Frontal cortex (tissue), 4 donors: ENCODE data around the gene ZNF614. TPM values are rescaled to one million over a fixed set of nuclear protein-coding genes. Genes with fewer than 3 reads are reported as not detected.
"Not testable (repeated sequence)": the region's sequence is repeated elsewhere in the genome, so short reads cannot be mapped to it uniquely, and the experiment has no call there.

ENCODE experiments used
- DNase-seq, 2 donors: peaks; one replicate each; pipeline ENCODE4 v3.0.0; 2012; ENCODE audit warnings: low spot score in 2 of 2
- FAIRE-seq: peaks from 2 replicates; lab custom pipeline; 2012; peaks lifted over from hg19 to GRCh38; lab: Jason Lieb, UNC
- total RNA-seq: library from RNA; depleted of rRNA; stranded (reverse); fragments of >200 nt; gene quantifications from one replicate; pipeline ENCODE4 v1.2.3, GENCODE V29; 2014
- donor health status: control.
- donor health status: control.
- donor health status: control.

The ZNF614 gene
- 32.6 TPM for total RNA-seq

DNA sequence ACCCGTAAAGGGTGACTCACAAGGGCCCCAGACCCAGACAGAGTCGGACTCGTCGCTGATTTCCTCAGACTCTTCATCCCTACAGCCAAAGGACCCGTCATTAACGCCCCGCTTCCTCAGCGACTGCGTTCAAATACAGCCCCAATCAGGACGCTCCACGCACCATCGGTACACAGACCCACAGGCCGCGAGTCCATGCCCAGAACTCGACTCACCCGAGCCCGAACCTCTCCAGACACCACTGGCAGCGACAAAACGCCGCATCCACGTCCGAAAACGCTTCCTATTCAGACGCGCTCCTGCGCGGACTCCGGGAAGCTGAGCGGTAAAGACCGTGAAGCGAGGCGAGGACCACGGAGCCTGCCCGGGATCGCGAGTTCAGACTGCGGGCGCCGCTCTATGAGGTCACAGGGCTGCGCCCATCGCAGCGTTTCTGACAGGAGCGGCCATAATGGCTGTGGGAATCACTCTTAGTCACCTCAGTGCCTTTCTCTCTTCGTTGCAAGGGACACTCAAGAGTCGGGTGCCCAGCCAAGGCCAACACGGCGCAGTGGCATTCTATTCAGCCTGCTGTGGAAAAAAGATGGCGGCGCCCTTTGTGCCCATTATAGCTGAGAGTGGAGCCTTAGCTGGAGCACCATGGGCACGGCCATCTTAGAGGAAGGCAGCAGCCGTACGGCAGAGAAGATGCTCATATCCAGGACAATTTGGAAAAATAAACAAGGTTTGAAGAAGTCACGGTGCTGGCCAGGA lies at the start of gene ZNF614:
Gene ZNF614, minus strand, starts transcription at position 353 of the 753 bp plus-strand sequence. CDS start 2,634 bp downstream, outside the sequence.
- FAIRE-seq (no peak), DNase-seq (peak; percentile 71 to 80)

DNA sequence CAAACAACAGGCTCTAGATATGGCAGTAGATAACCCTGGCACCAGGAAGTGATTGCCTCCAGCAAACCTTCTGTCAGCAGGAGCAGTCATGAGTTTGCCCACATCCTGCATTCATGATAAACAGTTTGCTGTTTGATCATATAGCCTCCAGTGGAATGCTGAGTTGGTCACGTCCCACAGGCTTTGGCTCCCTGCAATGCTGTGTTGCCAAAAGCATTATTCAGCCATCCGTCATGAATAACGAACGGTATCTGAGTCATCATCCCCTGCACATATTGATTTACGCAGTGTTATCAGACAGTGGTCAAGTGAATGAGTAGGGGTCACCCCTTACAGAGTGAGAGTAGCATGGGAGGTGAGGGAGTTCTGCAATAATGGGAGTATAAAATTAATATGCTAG lies 42.3 kb upstream of the ZNF614 start:
- DNase-seq: no peak
- no peak for FAIRE-seq

GRCh38 chr19:52069653-52070052 lies 41.5 kb upstream of the ZNF614 start:
- FAIRE-seq: no peak
- DNase-seq: no peak

DNA sequence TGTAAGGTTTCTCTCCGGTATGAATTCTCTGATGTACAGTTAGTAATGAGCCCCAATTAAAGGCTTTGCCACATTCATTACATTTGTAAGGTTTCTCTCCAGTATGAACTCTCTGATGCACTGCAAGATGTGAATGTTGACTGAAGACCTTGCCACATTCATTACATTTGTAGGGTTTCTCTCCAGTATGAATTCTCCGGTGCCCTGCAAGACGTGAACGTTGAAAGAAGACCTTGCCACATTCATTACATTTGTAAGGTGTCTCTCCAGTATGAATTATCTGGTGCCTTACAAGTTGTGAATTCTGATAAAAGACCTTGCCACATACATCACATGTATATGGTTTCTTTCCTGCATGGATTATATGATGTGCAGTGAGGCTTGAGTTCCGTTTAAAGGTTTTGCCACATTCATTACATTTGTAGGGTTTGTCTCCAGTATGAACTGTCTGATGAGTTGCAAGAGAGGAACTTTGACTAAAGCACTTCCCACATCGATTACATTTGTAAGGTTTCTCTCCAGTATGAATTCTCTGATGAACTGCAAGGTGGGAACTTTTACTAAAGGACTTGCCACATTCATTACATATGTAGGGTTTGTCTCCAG lies 38.2 kb upstream of the ZNF614 start:
- FAIRE-seq (no peak), DNase-seq (no peak)

DNA sequence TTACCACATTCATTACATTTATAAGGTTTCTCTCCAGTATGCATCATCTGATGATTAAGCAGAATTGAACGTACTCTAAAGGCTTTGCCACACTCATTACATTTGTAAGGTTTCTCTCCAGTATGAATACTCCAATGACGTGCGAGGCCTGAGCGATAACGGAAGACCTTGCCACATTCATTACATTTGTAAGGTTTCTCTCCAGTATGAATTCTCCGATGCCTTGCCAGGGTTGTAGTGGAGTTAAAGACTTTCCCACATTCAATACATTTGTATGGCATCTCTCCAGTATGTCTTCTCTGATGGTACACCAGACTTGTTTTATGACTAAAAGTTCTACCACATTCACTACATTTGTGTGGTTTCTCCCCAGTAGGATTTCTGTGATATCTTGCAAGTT lies 37.2 kb upstream of the ZNF614 start:
- FAIRE-seq: no peak
- DNase-seq: no peak

GRCh38 chr19:52056480-52056879 lies 28.3 kb upstream of the ZNF614 start:
- DNase-seq, FAIRE-seq: not testable (repeated sequence)

DNA sequence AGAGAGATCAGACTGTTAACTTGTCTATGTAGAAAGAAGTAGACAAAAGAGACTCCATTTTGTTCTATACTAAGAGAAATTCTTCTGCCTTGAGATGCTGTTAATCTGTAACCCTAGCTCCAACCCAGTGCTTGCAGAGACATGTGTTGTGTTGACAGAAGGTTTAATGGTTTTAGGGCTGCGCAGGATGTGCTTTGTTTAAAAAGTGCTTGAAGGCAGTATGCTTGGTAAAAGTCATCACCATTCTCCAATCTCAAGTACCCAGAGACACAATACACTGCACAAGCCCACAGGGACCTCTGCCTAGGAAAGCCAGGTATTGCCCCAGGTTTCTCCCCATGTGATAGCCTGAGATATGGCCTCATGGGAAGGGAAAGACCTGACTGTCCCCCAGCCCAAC lies 23.6 kb upstream of the ZNF614 start:
- DNase-seq, FAIRE-seq: not testable (repeated sequence)

DNA sequence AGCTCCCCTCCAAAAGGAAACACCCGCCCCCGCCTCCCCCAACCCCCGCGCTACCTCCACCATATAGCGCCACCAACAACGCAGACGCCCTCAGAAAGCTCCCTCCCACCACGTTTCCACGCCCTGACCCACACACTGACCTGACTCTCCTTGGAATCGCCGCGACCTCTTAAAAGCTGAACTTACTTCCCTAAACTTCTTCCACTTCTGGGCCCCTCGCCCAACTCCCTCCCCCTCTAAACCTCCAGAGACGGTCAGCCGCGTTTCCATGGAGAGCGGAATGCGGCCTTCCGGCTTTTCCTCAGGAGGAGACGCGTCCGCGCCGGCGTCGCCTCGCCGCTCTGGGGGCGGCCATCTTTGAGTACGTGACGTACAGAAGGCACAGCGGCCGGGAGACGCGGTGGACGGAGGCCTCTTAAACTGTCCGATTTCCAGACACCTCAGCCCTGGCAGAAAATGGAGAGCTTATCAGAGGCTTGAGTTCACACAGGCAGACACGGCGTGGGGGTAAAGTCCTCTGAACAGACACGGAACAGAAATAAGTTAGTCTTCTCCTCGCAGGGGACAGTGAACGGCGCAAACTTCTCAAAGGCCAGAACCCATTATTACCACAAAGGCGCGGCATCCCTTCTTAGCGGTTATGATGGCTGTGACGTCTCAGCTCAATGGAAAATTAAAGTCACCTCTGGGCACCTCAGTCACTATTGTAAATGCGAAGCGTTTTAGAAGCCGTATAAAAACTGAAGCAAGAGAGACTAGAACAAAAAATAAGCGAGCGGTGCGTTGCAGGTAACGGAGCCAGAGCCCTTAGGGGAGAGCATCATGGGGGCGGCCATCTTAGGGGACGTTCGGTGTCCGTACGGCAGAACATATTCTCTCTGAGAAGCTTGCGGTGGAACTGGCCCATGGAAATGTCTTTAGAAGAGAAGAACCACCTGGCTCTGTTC lies 20.6 kb upstream of the ZNF614 start, which contains the start of gene ZNF432:
Gene ZNF432, minus strand, starts transcription at position 284 of the 947 bp plus-strand sequence. CDS start 1,970 bp downstream, outside the sequence.
- DNase-seq (peak; percentile 62 to 82), FAIRE-seq (no peak)

DNA sequence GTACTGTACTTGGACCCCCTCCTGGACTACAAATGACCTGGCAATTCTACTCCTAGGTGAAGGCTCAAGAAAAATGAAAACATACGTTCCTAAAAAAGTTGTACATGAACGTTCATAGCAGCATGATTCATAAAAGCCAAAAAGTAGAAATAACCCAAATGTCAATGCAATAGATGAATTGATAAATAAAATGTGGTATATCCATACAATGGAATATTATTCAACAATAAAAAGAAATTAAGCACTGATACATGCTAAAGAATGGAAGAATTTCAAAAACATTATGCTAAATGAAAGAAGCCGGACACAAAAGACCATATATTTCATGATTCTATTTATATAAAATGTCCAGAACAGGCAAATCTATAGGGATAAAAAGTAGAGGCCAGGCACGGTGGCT lies 11.0 kb upstream of the ZNF614 start:
- no peak for FAIRE-seq
- DNase-seq: no peak

- FAIRE-seq: no peak
- no peak for DNase-seq
Measured at GRCh38 chr19:52034051-52034728, 6.0 kb upstream of the ZNF614 start.

GRCh38 chr19:52028780-52029123 lies 573 bp upstream of the ZNF614 start:
- FAIRE-seq (no peak), DNase-seq (no peak)

DNA sequence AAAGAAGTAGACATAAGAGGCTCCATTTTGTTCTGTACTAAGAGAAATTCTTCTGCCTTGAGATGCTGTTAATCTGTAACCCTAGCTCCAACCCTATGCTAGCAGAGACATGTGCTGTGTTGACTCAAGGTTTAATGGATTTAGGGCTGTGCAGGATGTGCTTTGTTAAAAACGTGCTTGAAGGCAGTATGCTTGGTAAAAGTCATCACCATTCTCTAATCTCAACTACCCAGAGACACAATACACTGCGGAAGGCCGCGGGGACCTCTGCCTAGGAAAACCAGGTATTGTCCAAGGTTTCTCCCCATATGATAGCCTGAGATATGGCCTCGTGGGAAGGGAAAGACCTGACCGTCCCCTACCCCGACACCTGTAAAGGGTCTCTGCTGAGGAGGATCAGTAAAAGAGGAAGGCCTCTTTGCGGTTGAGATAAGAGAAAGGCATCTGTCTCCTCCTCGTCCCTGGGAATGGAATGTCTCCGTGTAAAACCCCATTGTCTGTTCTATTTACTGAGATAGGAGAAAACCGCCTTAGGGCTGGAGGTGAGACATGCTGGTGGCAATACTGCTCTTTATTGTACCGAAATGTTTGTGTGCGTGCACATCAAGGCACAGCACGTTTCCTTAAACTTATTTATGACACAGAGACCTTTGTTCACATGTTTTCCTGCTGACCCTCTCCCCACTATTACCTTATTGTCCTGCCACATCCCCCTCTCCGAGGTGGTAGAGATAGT lies 1.8 kb downstream of the ZNF614 start:
- not testable (repeated sequence) for DNase-seq, FAIRE-seq

GRCh38 chr19:52024478-52024877 lies 3.7 kb downstream of the ZNF614 start:
- DNase-seq, FAIRE-seq: not testable (repeated sequence)

- no peak for DNase-seq
- FAIRE-seq: no peak
Measured at GRCh38 chr19:52022193-52022592, 6.0 kb downstream of the ZNF614 start.

DNA sequence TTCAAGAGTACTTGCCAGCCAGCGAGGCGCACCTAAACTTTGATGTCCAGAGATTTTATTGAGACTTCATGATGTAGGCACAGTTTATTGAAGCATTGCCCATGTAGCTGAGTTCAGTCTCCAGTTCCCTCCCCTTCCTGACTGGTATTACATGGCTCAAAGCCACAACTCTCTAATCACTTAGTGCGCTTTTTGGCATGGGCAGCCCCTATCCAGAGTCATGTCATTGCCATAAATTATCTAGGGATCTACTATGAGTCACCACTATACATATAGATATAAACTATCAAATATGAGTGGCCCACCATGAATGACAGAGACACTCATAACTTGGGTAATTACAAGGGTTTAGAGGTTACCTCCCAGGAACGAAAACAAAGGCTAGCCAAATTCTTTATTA lies 7.7 kb downstream of the ZNF614 start:
- FAIRE-seq (no peak), DNase-seq (no peak)

GRCh38 chr19:52010674-52011073 lies 17.5 kb downstream of the ZNF614 start:
- FAIRE-seq: no peak
- DNase-seq: no peak

GRCh38 chr19:52007806-52008557 lies 20.2 kb downstream of the ZNF614 start, which contains the start of gene ZNF615:
Gene ZNF615, minus strand, starts transcription at chr19:52008211. Its CDS starts 4,500 bp downstream, at chr19:52003711.
- DNase-seq: peak; percentile 62 to 80
- no peak for FAIRE-seq

DNA sequence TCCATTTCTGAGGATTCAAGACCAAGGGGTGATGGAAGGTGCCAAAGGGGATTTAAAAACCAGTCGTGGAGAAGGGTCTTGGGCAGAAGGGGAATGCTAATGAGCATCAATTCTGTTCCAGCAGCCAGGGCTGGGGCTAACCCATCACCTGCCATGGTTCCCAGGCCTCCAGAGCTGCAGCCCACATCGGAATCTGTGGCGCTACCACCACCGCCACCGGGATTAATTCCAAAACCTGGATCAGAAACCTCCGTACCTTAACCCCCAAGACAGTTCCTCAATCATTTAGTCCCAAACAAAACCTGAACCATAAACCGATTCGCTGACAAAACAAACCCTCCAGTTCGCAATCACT lies 20.8 kb downstream of the ZNF614 start:
- FAIRE-seq: no peak
- DNase-seq: no peak
